Activated gamma-delta T cell treated with anti-CD3 and anti-CD28 coated beads, Interleukin-2, amount 50 U/mL, for 16 hours (primary cell): ENCODE data around the gene HOMEZ.
"Not testable (repeated sequence)": the region's sequence is repeated elsewhere in the genome, so short reads cannot be mapped to it uniquely, and the experiment has no call there.

Experiments
- DNase-seq: peaks from one replicate; pipeline ENCODE4 v3.0.0-alpha.2; 2020; ENCODE audit warnings: low read depth

HOMEZ gene

GRCh38 chr14:23286020-23286901 lies at the start of gene HOMEZ:
TSS of gene HOMEZ (minus strand) at chr14:23286132. CDS start at chr14:23285952, 180 bp downstream.
- DNase-seq: peak; percentile 98

- no peak for DNase-seq
These were observed 49.7 kb upstream of the HOMEZ start for GRCh38 chr14:23335623-23336022.

GRCh38 chr14:23327947-23328744 lies 42.2 kb upstream of the HOMEZ start:
- peak; percentile 54 for DNase-seq

GRCh38 chr14:23326491-23327332 lies 40.8 kb upstream of the HOMEZ start:
- no peak for DNase-seq

GRCh38 chr14:23325746-23326145 lies 39.8 kb upstream of the HOMEZ start:
- DNase-seq: not testable (repeated sequence)

- no peak for DNase-seq
These were observed 39.1 kb upstream of the HOMEZ start for GRCh38 chr14:23324993-23325392.

- no peak for DNase-seq
These were observed 38.5 kb upstream of the HOMEZ start for GRCh38 chr14:23324455-23324846.

GRCh38 chr14:23323838-23324454 lies 38.0 kb upstream of the HOMEZ start:
- DNase-seq: no peak

GRCh38 chr14:23322568-23323517 lies 36.9 kb upstream of the HOMEZ start:
- no peak for DNase-seq

- peak; percentile 31 for DNase-seq
These were observed 35.9 kb upstream of the HOMEZ start for GRCh38 chr14:23321572-23322547.

- DNase-seq: peak; percentile 97
These were observed 34.9 kb upstream of the HOMEZ start, which contains the start of gene PABPN1 for GRCh38 chr14:23320584-23321571. TSS of gene PABPN1 (plus strand) at chr14:23321457. CDS start at chr14:23321470, 13 bp downstream.

GRCh38 chr14:23319746-23320583 lies 34.0 kb upstream of the HOMEZ start:
- DNase-seq: no peak

- no peak for DNase-seq
These were observed 30.4 kb upstream of the HOMEZ start for GRCh38 chr14:23316300-23316699.

- DNase-seq: no peak
These were observed 24.6 kb upstream of the HOMEZ start for GRCh38 chr14:23310546-23310945.

GRCh38 chr14:23308721-23309445 lies 23.0 kb upstream of the HOMEZ start:
- no peak for DNase-seq
